Fibroblast of skin of right quadriceps (primary cell): ENCODE measurements around the gene FNDC8.
A peak's percentile ranks its signal among the peaks of the same experiment; 100 is the strongest.
"Not testable (repeated sequence)": the region's sequence is repeated elsewhere in the genome, so short reads cannot be mapped to it uniquely, and the experiment has no call there.

Experiments used
- DNase-seq: peaks from one replicate; pipeline ENCODE4 v3.0.0-alpha.2; 2013

The FNDC8 gene

GRCh38 chr17:35146214-35146833, 24.9 kb downstream of the FNDC8 start:
- no peak for DNase-seq

DNA sequence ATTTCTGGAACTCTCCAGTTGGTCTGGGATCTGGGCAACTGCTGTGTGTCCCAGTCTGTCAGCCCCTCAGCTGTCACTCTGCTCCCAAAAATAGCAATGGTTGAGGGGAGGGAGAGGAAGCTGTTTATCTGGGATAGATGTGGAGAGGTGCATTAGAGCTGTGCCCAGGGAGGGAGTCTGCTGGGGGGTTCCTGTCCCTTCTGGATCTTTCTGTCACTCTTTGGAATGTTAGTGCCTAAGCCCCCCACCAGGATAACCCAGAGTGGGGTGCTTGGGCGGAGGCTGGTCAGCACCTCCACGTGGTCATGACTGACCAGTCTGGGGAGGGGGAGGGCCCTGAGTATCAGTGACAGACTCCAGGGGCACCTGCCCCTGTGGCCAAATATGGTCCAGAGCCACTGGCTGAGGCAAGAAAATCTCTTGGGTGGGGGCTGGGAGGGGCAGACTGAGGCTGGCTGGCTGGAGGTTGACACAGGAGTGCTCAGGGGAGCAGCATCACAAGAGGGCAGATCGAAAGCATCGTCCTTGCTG, 26.0 kb downstream of the FNDC8 start, which contains the start of gene UNC45B:
Gene UNC45B (plus strand): TSS at position 443 of the 531 bp plus-strand sequence. CDS start 447 bp downstream, outside the sequence.
- no peak for DNase-seq

GRCh38 chr17:35148144-35148543, 26.7 kb downstream of the FNDC8 start:
- no peak for DNase-seq

DNA sequence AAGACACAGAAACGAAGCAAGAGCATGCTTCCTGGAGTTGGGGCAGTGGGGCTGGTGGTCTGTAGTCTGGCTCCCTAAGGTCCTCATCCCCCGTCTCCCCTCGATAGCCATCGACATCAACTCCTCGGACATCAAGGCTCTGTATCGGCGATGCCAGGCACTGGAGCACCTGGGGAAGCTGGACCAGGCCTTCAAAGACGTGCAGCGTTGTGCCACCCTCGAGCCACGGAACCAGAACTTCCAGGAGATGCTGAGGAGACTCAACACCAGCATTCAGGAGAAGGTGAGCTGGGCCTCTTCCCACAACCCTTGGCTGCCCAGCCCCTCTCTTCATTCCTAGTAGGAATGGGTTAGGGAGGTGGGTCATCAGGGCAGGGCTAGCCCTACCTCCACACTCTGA, 28.5 kb downstream of the FNDC8 start:
- DNase-seq = no peak

- not testable (repeated sequence) for DNase-seq
Measured at GRCh38 chr17:35151080-35151479, 29.7 kb downstream of the FNDC8 start.

DNA sequence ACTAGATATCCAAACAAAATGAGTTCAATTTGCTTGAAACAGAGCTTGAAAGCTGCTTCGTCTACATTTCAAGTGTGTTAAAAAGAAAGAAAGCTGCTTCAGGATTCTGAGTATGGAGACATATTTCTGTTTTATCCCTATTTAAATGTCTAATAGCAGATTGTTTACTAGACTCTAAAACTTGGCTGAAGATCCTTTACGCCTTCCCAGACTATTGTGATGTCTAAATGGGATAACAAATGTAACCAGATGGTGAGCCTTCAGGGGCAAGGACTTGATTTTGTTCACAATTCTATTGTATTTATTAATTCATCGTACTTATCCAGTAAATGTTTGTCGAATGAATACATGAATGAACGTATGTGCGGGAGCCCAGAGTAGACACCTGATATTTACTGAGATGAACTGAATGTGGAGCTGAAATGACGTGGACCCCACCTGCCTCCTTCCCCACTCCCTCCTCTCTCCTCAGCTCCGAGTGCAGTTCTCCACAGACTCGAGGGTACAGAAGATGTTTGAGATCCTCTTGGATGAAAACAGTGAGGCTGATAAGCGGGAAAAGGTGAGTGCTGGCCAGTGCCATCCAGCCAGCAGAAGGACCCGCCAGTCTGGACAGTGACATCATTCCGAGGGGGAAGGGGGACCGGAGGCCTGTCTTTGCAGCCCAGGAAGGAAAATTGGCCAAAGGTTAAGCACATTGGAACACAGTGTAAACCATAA, 31.2 kb downstream of the FNDC8 start:
- DNase-seq = no peak

GRCh38 chr17:35154196-35155165, 33.1 kb downstream of the FNDC8 start:
- DNase-seq = no peak

- DNase-seq = no peak
Measured at GRCh38 chr17:35155246-35155645, 33.8 kb downstream of the FNDC8 start.

DNA sequence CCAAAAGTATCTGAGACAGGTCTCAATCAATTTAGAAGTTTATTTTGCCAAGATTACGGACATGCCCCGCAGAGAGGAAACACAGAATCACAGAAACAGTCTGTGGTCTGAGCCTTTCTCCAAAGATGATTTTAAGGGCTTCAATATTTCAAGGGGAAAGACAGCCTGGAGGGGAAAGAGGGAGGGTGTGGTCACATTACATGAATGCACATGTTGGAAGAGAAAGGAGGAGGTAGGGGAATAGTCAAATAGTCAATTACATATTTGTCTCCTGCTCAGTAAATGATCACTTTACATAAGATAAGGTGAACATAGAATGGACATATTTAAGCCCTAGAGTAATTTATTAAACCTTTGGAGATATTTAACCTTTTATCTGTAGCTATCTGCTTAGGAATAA, 38.5 kb downstream of the FNDC8 start:
- no peak for DNase-seq

GRCh38 chr17:35160354-35161201, 39.2 kb downstream of the FNDC8 start:
- no peak for DNase-seq

GRCh38 chr17:35161281-35161761, 39.9 kb downstream of the FNDC8 start:
- no peak for DNase-seq

- DNase-seq = no peak
Measured at GRCh38 chr17:35162755-35163154, 41.3 kb downstream of the FNDC8 start.

DNA sequence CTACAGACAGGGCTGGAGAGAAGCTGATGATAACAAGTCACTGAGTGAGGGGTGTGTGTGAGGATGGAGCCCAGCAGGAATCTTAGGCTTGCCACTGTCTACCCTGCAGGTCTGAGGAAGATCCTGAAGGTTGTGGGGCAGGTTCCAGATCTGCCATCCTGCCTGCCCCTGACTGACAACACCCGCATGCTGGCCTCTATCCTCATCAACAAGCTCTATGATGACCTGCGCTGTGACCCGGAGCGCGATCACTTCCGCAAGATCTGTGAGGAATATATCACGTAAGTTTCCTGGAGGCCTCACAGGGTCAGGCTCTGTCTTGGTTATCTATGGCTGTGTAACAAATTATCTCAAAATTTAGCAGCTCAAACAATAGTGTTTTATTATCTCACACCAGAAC, 42.5 kb downstream of the FNDC8 start:
- DNase-seq = no peak

DNA sequence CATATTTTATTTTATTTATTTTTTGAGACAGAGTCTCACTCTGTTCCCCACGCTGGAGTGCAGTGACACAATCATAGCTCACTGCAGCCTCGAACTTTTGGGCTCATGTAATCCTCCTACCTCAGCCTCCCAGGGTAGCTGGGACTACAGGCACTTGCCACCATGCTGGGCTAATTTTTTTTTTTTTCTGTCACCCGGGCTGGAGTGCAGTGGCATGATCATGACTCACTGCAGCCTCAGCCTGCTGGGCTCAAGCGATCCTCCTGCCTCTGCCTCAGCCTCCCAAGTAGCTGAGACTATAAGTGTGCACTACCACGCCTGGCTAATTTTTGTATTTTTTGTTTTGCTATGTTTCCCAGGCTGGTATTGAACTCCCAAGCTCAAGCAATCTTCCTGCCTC, 43.3 kb downstream of the FNDC8 start:
- DNase-seq = no peak

- no peak for DNase-seq
Measured at GRCh38 chr17:35166526-35166925, 45.1 kb downstream of the FNDC8 start.

DNA sequence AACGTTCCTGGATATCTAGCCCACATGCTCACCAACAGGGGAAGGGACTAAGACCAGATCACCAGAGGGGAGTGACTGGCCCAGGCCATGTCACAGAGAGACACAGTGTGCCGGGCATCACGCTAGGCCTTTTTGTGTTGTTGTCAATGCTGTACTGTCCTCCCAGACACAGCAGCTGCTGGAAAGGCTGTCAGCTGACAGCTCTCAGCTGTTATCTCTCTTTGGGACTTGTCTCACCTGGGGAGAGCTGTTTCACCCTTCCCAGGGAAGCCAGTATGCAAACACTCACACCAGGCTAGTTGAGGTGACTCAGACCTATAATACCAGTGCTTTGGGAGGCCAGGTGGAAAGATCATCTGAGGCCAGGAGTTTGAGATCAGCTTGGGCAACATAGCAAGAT, 45.6 kb downstream of the FNDC8 start:
- DNase-seq = no peak

- DNase-seq = peak; percentile 20
Measured at GRCh38 chr17:35167666-35168065, 46.3 kb downstream of the FNDC8 start.

DNA sequence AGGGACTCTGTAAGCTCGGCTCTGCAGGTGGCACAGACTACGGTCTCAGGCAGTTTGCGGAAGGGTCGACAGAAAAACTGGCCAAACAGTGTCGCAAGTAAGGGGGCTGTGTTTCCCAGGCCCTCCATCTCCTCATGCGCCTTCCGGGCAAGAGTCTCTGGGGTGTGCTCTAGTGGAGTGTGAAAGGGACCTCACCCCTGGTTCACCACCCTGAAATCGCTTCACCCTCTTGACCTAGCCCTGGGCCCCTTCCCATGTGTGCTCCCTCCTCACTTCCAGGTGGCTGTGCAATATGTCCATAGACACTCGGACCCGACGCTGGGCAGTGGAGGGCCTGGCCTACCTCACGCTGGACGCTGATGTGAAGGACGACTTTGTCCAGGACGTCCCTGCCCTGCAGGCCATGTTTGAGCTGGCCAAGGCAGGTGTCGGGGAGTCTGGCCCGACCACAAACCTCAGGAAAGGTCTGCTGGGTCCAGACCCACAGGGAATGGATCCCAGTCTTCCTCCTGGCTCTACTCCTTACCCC, 48.5 kb downstream of the FNDC8 start:
- DNase-seq = no peak

DNA sequence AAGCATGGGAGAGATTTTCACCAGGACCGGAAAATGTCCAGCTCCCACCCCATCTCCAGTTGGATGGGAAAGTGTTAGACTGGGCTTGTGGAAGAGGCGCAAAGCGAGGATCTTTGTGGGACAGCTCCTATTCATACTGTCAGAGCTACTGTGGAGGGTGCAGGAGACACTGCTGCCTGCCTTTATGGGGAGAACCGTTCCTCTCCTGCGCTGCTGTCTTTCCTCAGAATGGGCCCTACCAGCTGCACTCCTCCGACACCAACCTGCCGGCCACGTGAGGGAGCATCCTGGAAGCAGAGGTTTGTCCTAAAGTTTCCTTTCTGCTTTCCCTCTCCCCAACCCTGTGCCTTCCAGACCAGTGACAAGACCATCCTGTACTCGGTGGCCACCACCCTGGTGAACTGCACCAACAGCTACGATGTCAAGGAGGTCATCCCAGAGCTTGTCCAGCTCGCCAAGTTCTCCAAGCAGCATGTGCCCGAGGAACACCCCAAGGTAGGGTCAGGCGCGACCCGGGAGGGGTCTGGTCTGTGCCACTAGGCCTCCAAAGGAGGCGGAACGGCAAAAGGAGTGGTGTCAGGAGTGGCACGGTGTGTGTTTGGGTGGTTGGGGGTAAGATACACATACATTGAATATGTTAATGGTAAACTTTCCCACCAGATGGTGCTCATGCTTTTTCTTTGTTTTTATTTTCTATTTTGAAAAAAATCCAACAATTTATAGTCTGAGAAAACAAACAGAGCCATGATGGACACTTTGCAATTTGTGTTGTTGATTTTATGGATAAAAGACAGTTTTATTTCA, 49.8 kb downstream of the FNDC8 start:
- DNase-seq = peak; percentile 28

DNA sequence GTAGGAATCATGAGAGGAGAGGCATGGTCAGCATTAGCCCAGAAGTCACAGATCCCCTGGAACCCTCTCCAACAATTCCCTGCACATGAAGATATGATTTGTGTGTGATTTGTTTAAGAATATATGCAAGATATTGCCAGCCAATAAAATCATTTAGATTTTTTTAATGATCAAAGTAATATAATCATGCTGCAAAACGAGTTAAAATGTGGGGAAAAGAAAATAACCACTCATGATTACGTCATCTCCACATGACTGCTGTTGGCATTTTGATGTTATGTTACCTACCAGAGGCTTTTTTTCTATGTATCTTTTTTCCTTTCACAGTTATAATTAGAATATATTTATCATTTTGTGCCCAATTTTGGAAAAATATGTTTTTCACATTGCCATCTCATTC, 50.4 kb downstream of the FNDC8 start:
- no peak for DNase-seq

DNA sequence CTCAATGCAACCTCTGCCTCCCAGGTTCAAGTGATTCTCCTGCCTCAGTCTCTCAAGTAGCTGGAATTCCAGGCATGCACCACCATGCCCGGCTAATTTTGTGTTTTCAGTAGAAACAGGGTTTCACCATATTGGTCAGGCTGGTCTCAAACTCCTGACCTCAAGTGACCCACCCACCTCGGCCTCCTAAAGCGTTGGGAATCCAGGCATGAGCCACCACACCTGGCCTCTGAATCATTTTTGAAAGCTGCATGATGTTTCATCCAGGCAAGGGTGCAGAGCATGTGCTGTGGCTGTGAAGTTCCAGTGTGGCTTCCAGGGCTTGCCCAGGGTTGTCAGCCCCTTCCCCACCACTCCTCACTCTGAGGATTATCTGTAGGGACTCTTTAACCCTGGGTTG, 50.9 kb downstream of the FNDC8 start:
- not testable (repeated sequence) for DNase-seq
